Anterior cingulate cortex (tissue), 58 donors: ENCODE measurements around the gene SCGB1D4.
A peak's percentile ranks its signal among the peaks of the same experiment; 100 is the strongest.
"Not testable (repeated sequence)": the region's sequence is repeated elsewhere in the genome, so short reads cannot be mapped to it uniquely, and the experiment has no call there.

Source experiments
- DNase-seq, 58 donors: peaks; one replicate each; lab custom pipeline; 2025; lab: John Stamatoyannopoulos, UW

The SCGB1D4 gene

GRCh38 chr11:62298975-62299374 lies at the start of gene SCGB1D4:
TSS of gene SCGB1D4 (minus strand) at chr11:62299075. CDS start at chr11:62299010, 65 bp downstream.
- no peak for DNase-seq

- DNase-seq: no peak
Observed at GRCh38 chr11:62345861-62346260, 47.0 kb upstream of the SCGB1D4 start.

- no peak for DNase-seq
Observed at GRCh38 chr11:62344210-62344609, 45.3 kb upstream of the SCGB1D4 start.

DNA sequence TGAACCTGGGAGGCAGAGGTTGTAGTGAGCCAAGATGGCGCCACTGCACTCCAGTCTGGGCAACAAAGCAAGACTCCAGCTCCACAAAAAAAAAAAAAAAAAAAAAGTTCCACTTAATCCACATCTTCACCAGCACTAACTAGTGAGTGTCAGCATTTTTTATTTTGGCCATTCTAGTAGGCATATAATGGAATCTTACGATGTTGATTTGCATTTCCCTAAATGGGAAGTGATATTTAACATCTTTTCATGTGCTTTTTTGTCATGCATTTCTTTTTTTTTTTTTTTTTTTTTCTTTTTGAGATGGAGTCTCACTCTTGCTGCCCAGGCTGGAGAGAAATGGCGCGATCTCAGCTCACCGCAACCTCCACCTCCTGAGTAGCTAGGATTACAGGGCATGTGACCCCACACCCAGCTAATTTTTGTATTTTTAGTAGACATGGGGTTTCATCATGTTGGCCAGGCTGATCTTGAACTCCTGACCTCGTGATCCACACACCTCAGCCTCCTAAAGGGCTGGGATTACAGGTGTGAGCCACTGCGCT lies 44.8 kb upstream of the SCGB1D4 start:
- not testable (repeated sequence) for DNase-seq

- no peak for DNase-seq
Observed at GRCh38 chr11:62341588-62341987, 42.7 kb upstream of the SCGB1D4 start.

- DNase-seq: peak in 54 of 58 donors; percentile 16 to 86 (median 57)
Observed at GRCh38 chr11:62340269-62340901, 41.5 kb upstream of the SCGB1D4 start.

- DNase-seq: no peak
Observed at GRCh38 chr11:62338218-62338617, 39.3 kb upstream of the SCGB1D4 start.

- peak in 57 of 58 donors; percentile 20 to 92 (median 80) for DNase-seq
Observed at GRCh38 chr11:62337303-62338181, 38.7 kb upstream of the SCGB1D4 start, which contains the start of gene ASRGL1. TSS of gene ASRGL1 (plus strand) at chr11:62337448. CDS start at chr11:62337978, 530 bp downstream.

DNA sequence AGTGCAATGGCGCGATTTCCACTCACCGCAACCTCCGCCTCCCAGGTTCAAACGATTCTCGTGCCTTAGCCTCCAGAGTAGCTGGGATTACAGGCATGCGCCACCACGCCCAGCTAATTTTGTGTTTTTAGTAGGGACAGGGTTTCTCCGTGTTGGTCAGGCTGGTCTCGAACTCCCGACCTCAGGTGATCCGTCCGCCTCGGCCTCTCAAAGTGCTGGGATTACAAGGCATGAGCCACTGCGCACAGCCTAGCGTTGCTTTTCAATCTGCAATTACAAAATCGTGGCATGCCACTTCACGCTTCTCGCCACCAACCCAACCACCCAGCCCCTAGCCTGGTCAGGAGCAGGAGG lies 38.1 kb upstream of the SCGB1D4 start:
- not testable (repeated sequence) for DNase-seq

DNA sequence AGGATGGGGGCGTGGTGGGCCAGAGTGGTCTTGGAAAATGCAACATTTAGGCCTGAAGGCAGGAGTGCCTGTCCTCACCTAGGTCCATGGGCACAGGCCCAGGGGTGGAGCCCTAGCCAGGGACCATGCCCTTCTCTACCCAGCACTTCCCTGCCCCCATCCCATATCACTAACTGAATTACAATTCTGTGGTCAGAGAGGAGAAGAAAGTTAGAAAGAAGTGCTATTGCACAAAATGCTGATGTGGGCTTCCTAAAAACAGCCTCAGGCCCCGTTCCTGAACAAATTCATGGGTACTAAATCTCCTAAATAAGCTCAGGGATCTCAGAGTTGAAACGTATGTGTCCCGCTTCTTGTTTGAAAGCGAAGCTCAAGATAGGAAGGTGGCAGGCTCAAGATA lies 34.9 kb upstream of the SCGB1D4 start:
- no peak for DNase-seq

GRCh38 chr11:62331264-62331663 lies 32.4 kb upstream of the SCGB1D4 start:
- not testable (repeated sequence) for DNase-seq

GRCh38 chr11:62327541-62327940 lies 28.7 kb upstream of the SCGB1D4 start:
- not testable (repeated sequence) for DNase-seq

- not testable (repeated sequence) for DNase-seq
Observed at GRCh38 chr11:62326719-62327118, 27.8 kb upstream of the SCGB1D4 start.

DNA sequence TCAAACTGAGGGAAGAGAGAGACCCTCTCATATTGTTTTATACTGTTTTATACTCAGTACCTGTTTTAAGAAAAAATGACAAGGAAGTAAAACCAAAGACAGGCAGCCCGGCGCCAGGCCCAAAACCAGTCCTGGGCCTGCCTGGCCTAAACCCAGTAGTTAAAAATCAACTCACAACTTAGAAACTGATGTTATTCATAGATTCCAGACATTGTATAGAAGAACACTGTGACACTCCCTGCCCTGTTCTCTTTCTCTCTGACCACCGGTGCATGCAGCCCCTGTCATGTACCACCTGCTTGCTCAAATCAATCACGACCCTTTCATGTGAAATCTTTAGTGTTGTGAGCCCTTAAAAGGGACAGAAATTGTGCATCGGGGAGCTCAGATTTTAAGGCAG lies 26.9 kb upstream of the SCGB1D4 start:
- DNase-seq: not testable (repeated sequence)

GRCh38 chr11:62324731-62325556 lies 26.1 kb upstream of the SCGB1D4 start:
- DNase-seq: peak in 12 of 58 donors; percentile 1 to 23 (median 11)

GRCh38 chr11:62322524-62322923 lies 23.6 kb upstream of the SCGB1D4 start:
- DNase-seq: no peak

DNA sequence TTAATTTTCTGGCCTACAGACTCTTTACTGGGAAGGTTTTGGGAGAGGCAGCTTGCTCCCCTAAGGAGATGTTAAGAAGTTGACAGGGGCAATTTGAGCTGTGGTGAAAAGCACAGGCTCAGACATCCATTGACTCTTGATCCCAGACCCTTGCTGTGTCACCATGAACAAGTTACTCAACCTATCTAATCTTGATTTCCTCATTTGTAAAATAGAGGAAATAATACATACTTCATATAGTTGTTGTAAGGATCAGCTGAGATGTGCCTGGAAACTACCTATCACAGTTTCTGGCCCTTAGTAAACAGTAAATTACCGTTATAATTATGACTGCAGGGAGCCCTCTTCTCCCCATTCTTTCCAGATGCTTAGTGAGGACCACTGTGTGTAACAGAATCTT lies 16.6 kb upstream of the SCGB1D4 start:
- DNase-seq: no peak

GRCh38 chr11:62309991-62310390 lies 11.1 kb upstream of the SCGB1D4 start:
- DNase-seq: no peak

DNA sequence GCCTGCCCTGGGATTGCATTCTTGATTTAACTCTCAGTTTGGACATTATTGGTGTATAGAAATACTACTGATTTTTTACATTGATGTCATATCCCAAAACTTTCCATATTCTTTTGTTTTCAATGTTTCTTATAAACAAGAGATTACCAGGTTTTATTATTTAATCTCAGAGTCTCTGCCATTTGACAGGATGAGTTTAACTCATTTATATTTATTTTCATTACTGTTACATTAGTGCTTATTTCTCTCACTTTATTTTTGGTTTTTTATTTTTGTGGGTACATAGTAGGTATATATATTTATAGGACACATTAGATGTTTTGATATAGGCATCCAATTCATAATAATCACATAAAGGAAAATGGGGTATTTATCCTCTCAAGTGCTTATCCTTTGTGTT lies 9.1 kb upstream of the SCGB1D4 start:
- DNase-seq: no peak

GRCh38 chr11:62306227-62306626 lies 7.4 kb upstream of the SCGB1D4 start:
- DNase-seq: no peak
